ENCODE measurements around the gene HOXB3. TPM values are rescaled to one million over a fixed set of nuclear protein-coding genes. Genes with fewer than 3 reads are reported as not detected.

The HOXB3 gene
- total RNA-seq, 2 experiments from 2014 or later, result 2.0 TPM

- DNase-seq, result peak; percentile 33
- H3K4me1 Mint-ChIP-seq (ENCODE audit: low read depth), result peaks cover 29% of the 10 kb centered on the region
- peak overlapping the region; percentile 34 for H3K4me3 Mint-ChIP-seq
- no peak overlapping the region for H3K27ac Mint-ChIP-seq
- no peaks in the 10 kb centered on the region for H3K36me3 Mint-ChIP-seq (ENCODE audit: low read depth)
- peaks cover 91% of the 10 kb centered on the region for H3K27me3 Mint-ChIP-seq (ENCODE audit: low read depth)
- intact Hi-C loops (cut with micrococcal nuclease), result loop anchor here (2.0 kb wide), 2 partner anchors 330 to 458 kb away; no protein-coding TSS in a partner anchor
- no peaks in the 10 kb centered on the region for H3K9me3 Mint-ChIP-seq
- CTCF ChIA-PET, result interaction anchor here (0.5 to 3.8 kb wide), 32 partner anchors 15 to 567 kb away, joined by 3 to 40 read pairs (median 4); no protein-coding TSS in a partner anchor
These were observed 2.5 kb upstream of the HOXB3 start for GRCh38 chr17:48592577-48592976.

- intact Hi-C loops (cut with micrococcal nuclease), result loop anchor here (2.0 kb wide), 2 partner anchors 329 to 457 kb away; no protein-coding TSS in a partner anchor
- H3K4me1 Mint-ChIP-seq (ENCODE audit: low read depth), result peaks cover 24% of the 10 kb centered on the region
- peak overlapping the region; percentile 27 for H3K4me3 Mint-ChIP-seq
- CTCF ChIA-PET, result interaction anchor here (1.0 to 3.8 kb wide), 12 partner anchors 15 to 449 kb away, joined by 3 to 40 read pairs (median 11); no protein-coding TSS in a partner anchor
- H3K27ac Mint-ChIP-seq, result no peak overlapping the region
- DNase-seq, result no peak
- no peaks in the 10 kb centered on the region for H3K36me3 Mint-ChIP-seq (ENCODE audit: low read depth)
- H3K9me3 Mint-ChIP-seq, result no peaks in the 10 kb centered on the region
- peaks cover 91% of the 10 kb centered on the region for H3K27me3 Mint-ChIP-seq (ENCODE audit: low read depth)
These were observed 2.0 kb upstream of the HOXB3 start for GRCh38 chr17:48592057-48592514.

GRCh38 chr17:48591255-48592056 lies 1.4 kb upstream of the HOXB3 start:
- CTCF ChIA-PET, result interaction anchor here (0.6 to 3.8 kb wide), 6 partner anchors 14 to 257 kb away, joined by 3 to 40 read pairs (median 8); no protein-coding TSS in a partner anchor
- Mint-ChIP-seq H3K27me3 (ENCODE audit: low read depth) (peaks cover 91% of the 10 kb centered on the region), H3K9me3 (no peaks in the 10 kb centered on the region), H3K4me3 (no peak overlapping the region), H3K27ac (no peak overlapping the region), H3K36me3 (ENCODE audit: low read depth) (no peaks in the 10 kb centered on the region), H3K4me1 (ENCODE audit: low read depth) (peaks cover 21% of the 10 kb centered on the region)
- no peak for DNase-seq
- intact Hi-C loops (cut with micrococcal nuclease), result loop anchor here (2.0 kb wide), 2 partner anchors 329 to 457 kb away; no protein-coding TSS in a partner anchor

- Mint-ChIP-seq H3K4me1 (ENCODE audit: low read depth) (peaks cover 24% of the 10 kb centered on the region), H3K9me3 (no peaks in the 10 kb centered on the region), H3K27ac (no peak overlapping the region), H3K36me3 (ENCODE audit: low read depth) (no peaks in the 10 kb centered on the region), H3K27me3 (ENCODE audit: low read depth) (peaks cover 92% of the 10 kb centered on the region), H3K4me3 (no peak overlapping the region)
- no peak for DNase-seq
- CTCF ChIA-PET, result interaction anchor here (0.7 to 3.8 kb wide), 4 partner anchors 31 to 257 kb away, joined by 3 to 24 read pairs (median 4); no protein-coding TSS in a partner anchor
- intact Hi-C loops (cut with micrococcal nuclease), result no loop called here
These were observed 643 bp upstream of the HOXB3 start for GRCh38 chr17:48590607-48591161.

- Mint-ChIP-seq H3K4me3 (no peak overlapping the region), H3K9me3 (no peaks in the 10 kb centered on the region), H3K36me3 (ENCODE audit: low read depth) (no peaks in the 10 kb centered on the region), H3K27me3 (ENCODE audit: low read depth) (peaks cover 89% of the 10 kb centered on the region), H3K4me1 (ENCODE audit: low read depth) (peaks cover 31% of the 10 kb centered on the region), H3K27ac (no peak overlapping the region)
- intact Hi-C loops (cut with micrococcal nuclease), result no loop called here
- no peak for DNase-seq
- CTCF ChIA-PET, result interaction anchor here (0.6 to 3.2 kb wide), 10 partner anchors 29 to 397 kb away, joined by 3 to 14 read pairs (median 4); no protein-coding TSS in a partner anchor
These were observed 796 bp downstream of the HOXB3 start for GRCh38 chr17:48589060-48589830.

- intact Hi-C loops (cut with micrococcal nuclease), result no loop called here
- H3K4me1 Mint-ChIP-seq (ENCODE audit: low read depth), result peaks cover 26% of the 10 kb centered on the region
- CTCF ChIA-PET, result interaction anchor here (0.6 to 3.2 kb wide), 12 partner anchors 25 to 255 kb away, joined by 3 to 14 read pairs (median 4); no protein-coding TSS in a partner anchor
- H3K27me3 Mint-ChIP-seq (ENCODE audit: low read depth), result peaks cover 93% of the 10 kb centered on the region
- H3K36me3 Mint-ChIP-seq (ENCODE audit: low read depth), result no peaks in the 10 kb centered on the region
- no peak for DNase-seq
- H3K27ac Mint-ChIP-seq, result no peak overlapping the region
- no peaks in the 10 kb centered on the region for H3K9me3 Mint-ChIP-seq
- no peak overlapping the region for H3K4me3 Mint-ChIP-seq
These were observed 1.5 kb downstream of the HOXB3 start for GRCh38 chr17:48588528-48588927.

GRCh38 chr17:48588074-48588415 lies 2.0 kb downstream of the HOXB3 start:
- CTCF ChIA-PET, result interaction anchor here (0.6 to 3.2 kb wide), 14 partner anchors 13 to 328 kb away, joined by 3 to 14 read pairs (median 5); no protein-coding TSS in a partner anchor
- Mint-ChIP-seq H3K27me3 (ENCODE audit: low read depth) (peaks cover 92% of the 10 kb centered on the region), H3K36me3 (ENCODE audit: low read depth) (no peaks in the 10 kb centered on the region), H3K4me3 (no peak overlapping the region), H3K27ac (no peak overlapping the region), H3K9me3 (no peaks in the 10 kb centered on the region), H3K4me1 (ENCODE audit: low read depth) (peaks cover 25% of the 10 kb centered on the region)
- no peak for DNase-seq
- intact Hi-C loops (cut with micrococcal nuclease), result no loop called here

GRCh38 chr17:48587276-48588073 lies 2.6 kb downstream of the HOXB3 start:
- peaks cover 92% of the 10 kb centered on the region for H3K27me3 Mint-ChIP-seq (ENCODE audit: low read depth)
- no peaks in the 10 kb centered on the region for H3K36me3 Mint-ChIP-seq (ENCODE audit: low read depth)
- no peak overlapping the region for H3K27ac Mint-ChIP-seq
- CTCF ChIA-PET, result interaction anchor here (0.6 to 3.2 kb wide), 15 partner anchors 14 to 328 kb away, joined by 3 to 14 read pairs (median 5); no protein-coding TSS in a partner anchor
- H3K4me3 Mint-ChIP-seq, result no peak overlapping the region
- H3K4me1 Mint-ChIP-seq (ENCODE audit: low read depth), result peaks cover 25% of the 10 kb centered on the region
- no peaks in the 10 kb centered on the region for H3K9me3 Mint-ChIP-seq
- DNase-seq, result no peak
- intact Hi-C loops (cut with micrococcal nuclease), result no loop called here

GRCh38 chr17:48586355-48587258 lies 3.4 kb downstream of the HOXB3 start:
- H3K27ac Mint-ChIP-seq, result no peak overlapping the region

GRCh38 chr17:48584223-48584741 lies 5.8 kb downstream of the HOXB3 start:
- no peaks in the 10 kb centered on the region for H3K9me3 Mint-ChIP-seq
- no peak overlapping the region for H3K4me3 Mint-ChIP-seq
- H3K4me1 Mint-ChIP-seq (ENCODE audit: low read depth), result peaks cover 43% of the 10 kb centered on the region
- CTCF ChIA-PET, result interaction anchor here (1.0 to 1.6 kb wide), 2 partner anchors 248 to 250 kb away, joined by 5 to 6 read pairs; no protein-coding TSS in a partner anchor
- no peaks in the 10 kb centered on the region for H3K36me3 Mint-ChIP-seq (ENCODE audit: low read depth)
- DNase-seq, result no peak
- H3K27me3 Mint-ChIP-seq (ENCODE audit: low read depth), result peaks cover 89% of the 10 kb centered on the region
- intact Hi-C loops (cut with micrococcal nuclease), result no loop called here
- H3K27ac Mint-ChIP-seq, result no peak overlapping the region

More at GRCh38 chr17:48586355-48587258, 3.4 kb downstream of the HOXB3 start:
- intact Hi-C loops (cut with micrococcal nuclease), result no loop called here
- DNase-seq, result peak; percentile 36
- Mint-ChIP-seq H3K4me3 (peak overlapping the region; percentile 83), H3K9me3 (no peaks in the 10 kb centered on the region), H3K36me3 (ENCODE audit: low read depth) (no peaks in the 10 kb centered on the region), H3K27me3 (ENCODE audit: low read depth) (peaks cover 92% of the 10 kb centered on the region), H3K4me1 (ENCODE audit: low read depth) (peaks cover 27% of the 10 kb centered on the region)
- CTCF ChIA-PET, result interaction anchor here (0.7 to 3.2 kb wide), 9 partner anchors 15 to 327 kb away, joined by 3 to 14 read pairs (median 6); no protein-coding TSS in a partner anchor
